ENCODE data around the gene TBX4. TPM values are rescaled to one million over a fixed set of nuclear protein-coding genes. Genes with fewer than 3 reads are reported as not detected.
"Not testable (repeated sequence)": the region's sequence is repeated elsewhere in the genome, so short reads cannot be mapped to it uniquely, and the experiment has no call there.

The TBX4 gene
- total RNA-seq, 2 donors from 2014 or later, result not detected

- DNase-seq (no peak), ATAC-seq (no peak)
- intact Hi-C loops (cut with DNase I, micrococcal nuclease), result no loop called here
These were observed 4.2 kb upstream of the TBX4 start for GRCh38 chr17:61448042-61448441.

- intact Hi-C loops (cut with DNase I, micrococcal nuclease); ATAC-seq; DNase-seq: not testable (repeated sequence)
These were observed 3.1 kb upstream of the TBX4 start for GRCh38 chr17:61449140-61449539.

- intact Hi-C loops (cut with DNase I, micrococcal nuclease), result no loop called here
- no peak for DNase-seq
- ATAC-seq, result no peak
These were observed 2.2 kb upstream of the TBX4 start for GRCh38 chr17:61449707-61450640.

GRCh38 chr17:61450641-61451537, 1.3 kb upstream of the TBX4 start:
- ATAC-seq, result no peak
- DNase-seq, result no peak
- intact Hi-C loops (cut with DNase I, micrococcal nuclease), result no loop called here

- DNase-seq, result no peak
- intact Hi-C loops (cut with DNase I, micrococcal nuclease), result no loop called here
- peak; percentile 29 for ATAC-seq
These were observed 503 bp upstream of the TBX4 start for GRCh38 chr17:61451538-61452300.

GRCh38 chr17:61453566-61454380, 1.6 kb downstream of the TBX4 start:
- intact Hi-C loops (cut with DNase I, micrococcal nuclease), result no loop called here
- ATAC-seq (no peak), DNase-seq (no peak)

- ATAC-seq (peak; percentile 64), DNase-seq (no peak)
- intact Hi-C loops (cut with DNase I, micrococcal nuclease), result no loop called here
These were observed 2.4 kb downstream of the TBX4 start for GRCh38 chr17:61454381-61455323.

GRCh38 chr17:61455324-61456060, 3.3 kb downstream of the TBX4 start:
- intact Hi-C loops (cut with DNase I, micrococcal nuclease), result no loop called here

GRCh38 chr17:61456061-61456681, 3.9 kb downstream of the TBX4 start:
- no peak for DNase-seq
- ATAC-seq, result no peak
- intact Hi-C loops (cut with DNase I, micrococcal nuclease), result no loop called here

More at GRCh38 chr17:61455324-61456060, 3.3 kb downstream of the TBX4 start:
- no peak for DNase-seq
- ATAC-seq, result peak; percentile 28

GRCh38 chr17:61456688-61457225, 4.5 kb downstream of the TBX4 start:
- intact Hi-C loops (cut with DNase I, micrococcal nuclease), result no loop called here
- ATAC-seq (no peak), DNase-seq (no peak)

GRCh38 chr17:61457226-61457983, 5.2 kb downstream of the TBX4 start:
- DNase-seq (no peak), ATAC-seq (no peak)
- intact Hi-C loops (cut with DNase I, micrococcal nuclease), result no loop called here

GRCh38 chr17:61458000-61458399, 5.8 kb downstream of the TBX4 start:
- ATAC-seq (no peak), DNase-seq (no peak)
- intact Hi-C loops (cut with DNase I, micrococcal nuclease), result no loop called here

GRCh38 chr17:61458421-61459141, 6.4 kb downstream of the TBX4 start:
- DNase-seq (no peak), ATAC-seq (no peak)
- intact Hi-C loops (cut with DNase I, micrococcal nuclease), result no loop called here

GRCh38 chr17:61459142-61459809, 7.1 kb downstream of the TBX4 start:
- intact Hi-C loops (cut with DNase I, micrococcal nuclease), result no loop called here
- DNase-seq (no peak), ATAC-seq (no peak)

Measured in left colon (tissue), 2 donors.